Fibroblast of lung (primary cell): ENCODE data around the gene COL25A1.

Experiments used
- EZH2 ChIP-seq: IDR thresholded peaks from 2 replicates; pipeline ENCODE4 v1.5.1; 2012; ENCODE audit warnings: low read length, control low read depth, mild to moderate bottlenecking; ENCODE audit errors: missing control alignments
- TF ChIP-seq, protein P1 (sequence below), 2 donors: IDR thresholded peaks in 1 of 2; conservative IDR thresholded peaks in 1 of 2; 1 replicate in 1 of 2; 2 replicates in 1 of 2; pipeline ENCODE4 v1.5.1; 2011 to 2012; ENCODE audit warnings: low read length in 2 of 2, control low read depth in 1 of 2, inconsistent platforms in 1 of 2, low read depth in 1 of 2, mild to moderate bottlenecking in 1 of 2

DNA sequence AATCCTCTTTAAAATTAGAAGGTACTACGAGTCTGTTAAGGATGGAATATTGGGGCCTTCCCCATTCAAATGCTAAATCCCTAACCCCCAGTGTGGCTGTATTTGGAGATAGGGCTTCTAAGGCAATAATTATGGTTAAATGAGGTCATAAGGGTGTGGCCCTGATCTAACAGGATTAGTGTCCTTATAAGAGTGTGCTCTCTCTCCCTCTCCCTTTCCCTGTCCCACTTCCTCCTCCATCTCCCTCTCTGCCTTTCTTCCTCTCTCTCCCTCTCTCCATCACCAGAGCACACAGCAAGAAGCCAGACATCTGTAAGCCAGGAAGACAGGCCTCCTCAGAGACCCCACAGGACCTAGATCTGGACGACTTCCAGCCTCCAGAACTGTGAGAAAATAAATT, 116.9 kb downstream of the COL25A1 start:
- TF ChIP-seq, protein P1, sequence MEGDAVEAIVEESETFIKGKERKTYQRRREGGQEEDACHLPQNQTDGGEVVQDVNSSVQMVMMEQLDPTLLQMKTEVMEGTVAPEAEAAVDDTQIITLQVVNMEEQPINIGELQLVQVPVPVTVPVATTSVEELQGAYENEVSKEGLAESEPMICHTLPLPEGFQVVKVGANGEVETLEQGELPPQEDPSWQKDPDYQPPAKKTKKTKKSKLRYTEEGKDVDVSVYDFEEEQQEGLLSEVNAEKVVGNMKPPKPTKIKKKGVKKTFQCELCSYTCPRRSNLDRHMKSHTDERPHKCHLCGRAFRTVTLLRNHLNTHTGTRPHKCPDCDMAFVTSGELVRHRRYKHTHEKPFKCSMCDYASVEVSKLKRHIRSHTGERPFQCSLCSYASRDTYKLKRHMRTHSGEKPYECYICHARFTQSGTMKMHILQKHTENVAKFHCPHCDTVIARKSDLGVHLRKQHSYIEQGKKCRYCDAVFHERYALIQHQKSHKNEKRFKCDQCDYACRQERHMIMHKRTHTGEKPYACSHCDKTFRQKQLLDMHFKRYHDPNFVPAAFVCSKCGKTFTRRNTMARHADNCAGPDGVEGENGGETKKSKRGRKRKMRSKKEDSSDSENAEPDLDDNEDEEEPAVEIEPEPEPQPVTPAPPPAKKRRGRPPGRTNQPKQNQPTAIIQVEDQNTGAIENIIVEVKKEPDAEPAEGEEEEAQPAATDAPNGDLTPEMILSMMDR (conservative IDR thresholded peaks at IDR 0.05 in 1 of 2, IDR thresholded peaks at IDR 0.05 in 1 of 2; ENCODE audit: low read depth in 1 of 2, low read length in 2 of 2): no peak
- no peak for TF ChIP-seq EZH2
